NCI-H128 (cell line): ENCODE measurements around the gene DDIT3.

Source experiments
- DNase-seq: peaks from one replicate; lab custom pipeline; 2025; ENCODE audit not compliant: unreplicated experiment; lab: John Stamatoyannopoulos, UW

DDIT3 gene

DNA sequence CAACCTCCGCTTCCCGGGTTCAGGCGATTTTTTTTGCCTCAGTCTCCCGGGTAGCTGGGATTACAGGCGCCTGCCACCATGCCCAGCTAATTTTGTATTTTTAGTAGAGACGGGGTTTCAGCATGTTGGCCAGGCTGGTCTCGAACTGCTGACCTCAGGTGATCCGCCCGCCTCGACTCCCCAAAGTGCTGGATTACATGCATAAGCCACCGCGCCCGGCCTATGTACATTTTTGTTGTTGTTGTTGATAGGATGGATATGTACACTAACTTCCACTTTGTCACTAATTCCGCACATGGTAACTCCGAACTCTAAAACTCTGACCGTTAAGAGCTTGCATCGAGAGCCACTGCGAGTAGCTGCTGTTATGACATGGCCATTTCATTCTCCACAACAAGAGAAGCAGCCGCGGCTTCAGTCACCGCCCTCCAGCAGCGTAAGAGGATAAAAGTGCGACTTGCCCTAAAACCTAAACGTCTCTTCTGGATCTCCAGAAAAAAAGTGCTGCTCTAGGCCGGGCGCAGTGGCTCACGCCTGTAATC is 33.2 kb downstream of the DDIT3 start:
- no peak for DNase-seq

DNA sequence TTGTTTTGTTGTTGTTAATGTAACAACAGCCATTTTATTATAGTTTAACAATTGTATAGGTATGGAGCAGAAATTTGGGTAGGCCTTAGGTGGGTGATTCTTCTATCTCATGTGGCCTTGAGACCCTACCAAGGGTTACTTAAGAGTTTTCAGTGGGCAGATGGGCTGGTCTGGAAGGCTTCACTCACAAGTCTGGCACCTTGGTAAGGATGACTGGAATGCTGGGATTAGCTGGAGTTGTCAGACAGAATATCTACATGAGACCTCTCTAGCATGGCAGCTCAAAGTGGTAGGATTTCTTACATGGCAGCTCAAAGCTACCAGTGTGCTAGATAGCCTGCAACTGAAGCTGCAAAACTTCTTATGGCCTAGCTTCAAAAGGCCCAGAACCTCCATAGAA is 34.6 kb downstream of the DDIT3 start:
- DNase-seq = no peak

DNA sequence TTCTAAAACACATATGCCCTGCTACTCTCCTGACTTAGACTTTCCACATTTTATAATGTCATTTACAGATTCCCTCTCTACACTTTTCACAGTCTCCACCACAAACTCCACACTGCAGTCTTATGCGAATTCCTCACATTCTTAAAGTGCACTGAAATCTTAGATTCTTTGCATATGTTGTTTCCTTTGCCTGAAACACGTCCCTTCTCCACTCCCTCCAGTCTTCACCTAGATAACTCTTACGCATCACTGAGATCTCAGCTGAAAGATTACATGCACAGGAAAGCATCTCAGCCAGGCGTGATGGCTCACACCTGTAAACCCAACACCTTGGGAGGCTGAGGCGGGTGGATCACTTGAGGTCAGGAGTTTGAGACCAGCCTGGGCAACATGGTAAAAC is 36.8 kb downstream of the DDIT3 start:
- no peak for DNase-seq

- no peak for DNase-seq
Observed at GRCh38 chr12:57481671-57482070, 38.6 kb downstream of the DDIT3 start.

- DNase-seq = no peak
Observed at GRCh38 chr12:57479376-57480115, 40.8 kb downstream of the DDIT3 start, which contains the start of gene ARHGAP9. TSS of gene ARHGAP9 (minus strand) at chr12:57479866. CDS start at chr12:57479406, 460 bp downstream.

DNA sequence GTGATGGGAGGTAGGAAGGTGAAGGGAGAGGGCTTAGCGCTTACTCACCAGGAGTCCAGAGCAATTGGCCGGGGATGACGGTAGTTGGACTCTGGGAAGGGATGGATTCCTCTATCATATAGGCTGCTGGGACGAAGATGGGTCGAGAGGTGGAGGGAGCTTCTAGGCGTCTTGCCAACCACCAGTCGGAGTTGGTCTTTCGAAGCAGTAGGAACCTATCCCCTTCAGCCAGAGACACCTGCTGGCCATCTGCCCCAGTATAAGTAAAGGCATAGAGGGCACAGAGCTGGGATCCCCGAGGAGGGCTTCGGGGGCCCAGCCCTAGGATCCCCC is 41.3 kb downstream of the DDIT3 start:
- DNase-seq = no peak

DNA sequence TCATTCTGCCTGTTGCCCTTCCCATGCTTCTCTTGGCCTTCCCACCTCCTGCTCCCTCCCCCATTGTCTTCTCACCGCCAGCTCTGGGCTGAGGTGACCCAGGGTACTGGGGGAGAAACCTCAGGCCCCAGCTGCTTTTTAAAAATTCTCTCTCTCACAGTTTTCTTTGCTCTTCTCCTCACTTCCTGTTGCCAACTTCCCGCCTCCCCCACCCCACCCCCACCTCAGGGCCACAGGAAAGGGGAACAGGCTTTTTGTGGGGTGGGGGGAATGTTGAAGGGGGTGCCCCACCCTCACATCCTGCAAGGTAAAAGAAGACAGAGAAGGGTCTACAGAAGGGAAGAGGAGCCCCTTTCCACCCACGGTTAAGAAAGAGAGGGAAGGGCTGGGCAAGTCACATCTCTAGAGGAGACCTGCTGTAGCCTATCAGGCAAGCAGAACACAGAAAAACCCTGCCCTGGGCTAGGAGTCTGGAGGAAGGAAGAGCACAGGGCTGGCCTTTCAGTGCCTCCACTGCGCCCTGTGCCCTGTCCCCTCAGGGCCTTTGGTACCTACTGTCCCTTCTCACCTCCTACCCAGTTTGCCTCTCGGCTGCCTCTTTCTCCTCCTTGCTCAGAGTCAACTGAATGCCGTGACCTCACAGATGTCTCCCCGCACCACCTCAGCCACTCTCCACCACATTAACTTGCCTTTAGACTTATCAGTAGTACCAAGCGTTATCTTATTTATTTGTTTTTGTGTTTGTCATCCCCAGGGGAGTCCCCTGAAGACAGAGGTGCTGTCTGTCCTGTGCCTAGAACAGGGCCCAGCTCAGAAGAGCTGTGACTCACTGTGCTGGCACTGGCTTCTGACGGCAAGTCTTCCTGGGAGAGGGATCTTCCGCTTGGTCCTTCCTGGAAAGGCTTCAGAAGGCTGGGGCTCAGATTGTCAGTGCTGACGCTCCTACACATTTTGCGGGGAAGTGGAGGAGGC is 42.3 kb downstream of the DDIT3 start:
- DNase-seq = no peak

GRCh38 chr12:57476993-57477709 is 43.2 kb downstream of the DDIT3 start:
- no peak for DNase-seq

GRCh38 chr12:57476162-57476992 is 43.9 kb downstream of the DDIT3 start:
- no peak for DNase-seq

DNA sequence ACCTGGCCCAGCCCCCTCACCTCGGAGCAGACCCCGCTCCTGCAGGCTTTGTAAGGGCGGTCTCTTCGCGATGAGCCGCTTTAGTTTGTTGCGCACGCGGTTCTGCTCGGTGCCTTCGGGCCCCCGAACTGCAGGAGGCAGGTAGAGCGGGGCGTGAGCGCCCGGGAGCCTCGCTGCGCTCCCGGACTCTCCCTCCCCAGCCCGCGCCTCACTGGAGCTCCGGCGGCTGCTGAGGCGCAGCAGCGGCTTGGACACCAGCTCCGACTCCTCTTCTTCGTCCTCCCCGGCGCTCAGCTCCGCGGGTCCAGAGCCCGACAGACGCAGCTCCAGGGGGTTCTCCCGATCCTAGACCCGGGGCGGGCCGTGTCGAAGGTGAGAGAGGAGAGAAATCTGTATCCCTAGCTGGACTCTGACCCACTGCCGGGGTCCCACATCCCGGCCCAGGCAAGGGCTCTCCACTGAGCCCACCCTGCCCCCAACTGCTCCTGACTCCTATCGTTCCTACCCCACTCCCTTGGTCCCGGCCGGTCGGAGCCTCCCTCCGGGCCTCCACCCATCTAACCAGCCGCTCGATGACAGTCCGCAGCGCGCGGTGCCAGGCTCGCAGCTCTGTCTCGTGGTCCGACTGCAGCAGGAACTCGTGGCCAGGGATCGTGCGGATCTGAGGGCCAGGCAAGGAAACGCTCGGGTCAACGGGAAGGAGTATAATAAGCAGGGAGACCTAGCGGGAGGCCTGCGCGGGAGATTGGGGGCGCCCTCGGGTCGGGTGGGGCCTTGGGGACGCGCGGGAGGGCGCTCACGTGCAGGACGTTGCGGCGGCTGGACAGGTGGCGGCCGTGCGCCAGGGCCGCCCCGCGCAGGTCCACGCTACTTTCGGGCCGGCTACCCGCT is 44.8 kb downstream of the DDIT3 start:
- no peak for DNase-seq

GRCh38 chr12:57474862-57475261 is 45.5 kb downstream of the DDIT3 start:
- DNase-seq = no peak

GRCh38 chr12:57474430-57474829 is 45.9 kb downstream of the DDIT3 start:
- DNase-seq = no peak

- DNase-seq = no peak
Observed at GRCh38 chr12:57473886-57474285, 46.4 kb downstream of the DDIT3 start.

DNA sequence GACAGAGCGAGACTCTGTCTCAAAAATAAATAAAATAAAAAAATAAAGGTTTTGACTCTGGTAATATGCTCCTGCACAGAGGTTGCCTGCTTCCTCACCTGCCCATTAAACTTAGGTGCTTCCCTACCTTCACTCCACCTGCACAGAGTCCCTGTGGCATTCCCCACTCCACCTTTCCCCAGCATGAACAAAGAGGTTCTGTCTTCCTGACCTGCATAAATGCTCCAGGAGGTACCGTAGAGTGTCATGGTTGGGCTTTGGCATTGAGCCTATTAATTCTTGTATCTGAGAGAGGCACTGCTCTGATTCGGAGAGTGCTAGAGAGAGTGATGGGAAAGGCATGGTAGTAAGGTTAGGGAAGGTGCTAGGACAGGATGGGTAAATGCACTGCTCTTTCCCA is 46.9 kb downstream of the DDIT3 start:
- DNase-seq = no peak

GRCh38 chr12:57472391-57472790 is 47.9 kb downstream of the DDIT3 start:
- no peak for DNase-seq

GRCh38 chr12:57471661-57472060 is 48.7 kb downstream of the DDIT3 start:
- no peak for DNase-seq

GRCh38 chr12:57470970-57471656 is 49.2 kb downstream of the DDIT3 start:
- no peak for DNase-seq

GRCh38 chr12:57470286-57470969 is 49.9 kb downstream of the DDIT3 start:
- DNase-seq = no peak
